Adrenal gland (tissue), 12 donors: Measurements from ENCODE around the gene NXF2B. TPM values are rescaled to one million over a fixed set of nuclear protein-coding genes. Genes with fewer than 3 reads are reported as not detected.

ENCODE experiments used
- DNase-seq, 7 donors: peaks; one replicate each; pipeline ENCODE4 v3.0.0-alpha.2; 2019 to 2020
- H3K27ac ChIP-seq, 5 donors: fragments of 200-600 bp; sonication (generic) in 4 of 5; 1 replicate in 3 of 5; 2 replicates in 2 of 5; pipeline versions ENCODE4 v1.5.1 to v1.8.0; 2016 to 2020; ENCODE audit warnings: mild to moderate bottlenecking in 1 of 5
- H3K27me3 ChIP-seq: fragments of 200-600 bp; 2 replicates; pipeline ENCODE4 v1.8.0; 2021
- H3K36me3 ChIP-seq, 2 donors: fragments of 200-600 bp; replicated peaks in 1 of 2; 1 replicate in 1 of 2; 2 replicates in 1 of 2; pipeline versions ENCODE4 v1.5.1 to v1.8.0; 2018 to 2022
- H3K4me1 ChIP-seq, 2 donors: fragments of 200-600 bp; replicated peaks in 1 of 2; 1 replicate in 1 of 2; 2 replicates in 1 of 2; pipeline versions ENCODE4 v1.5.1 to v1.8.0; 2018 to 2021
- H3K4me3 ChIP-seq, 4 donors: fragments of 200-600 bp; sonication (generic) in 3 of 4; one replicate each; pipeline ENCODE4 v1.5.1; 2016 to 2018
- H3K9me3 ChIP-seq, 3 donors: fragments of 200-600 bp; sonication (generic) in 1 of 3; replicated peaks in 1 of 3; 1 replicate in 2 of 3; 2 replicates in 1 of 3; pipeline versions ENCODE4 v1.5.1 to v1.8.0; 2016 to 2021
- CTCF ChIP-seq, 6 experiments: fragments of 450-650 bp in 4 of 6; fragments of 200-600 bp in 2 of 6; sonication (generic) in 1 of 6; IDR thresholded peaks; 1 replicate in 5 of 6; 2 replicates in 1 of 6; pipeline versions ENCODE4 v1.5.1 to v1.8.0; 2016 to 2021; ENCODE audit warnings: antibody characterized with exemption in 6 of 6, mild to moderate bottlenecking in 2 of 6, moderate library complexity in 1 of 6
- POLR2A ChIP-seq, 2 donors: fragments of 450-650 bp; IDR thresholded peaks; one replicate each; pipeline ENCODE4 v1.6.1; 2017; ENCODE audit warnings: antibody characterized with exemption in 2 of 2, mild to moderate bottlenecking in 2 of 2, moderate library complexity in 1 of 2
- WGBS, 4 donors: extraction: QIAGEN DNeasy Blood & Tissue Kit in 2 of 4; methylation state at CpG; one replicate each; pipeline versions ENCODE4 v1.1.5 to v1.1.7; 2013 to 2017; 5-methylcytosine and 5-hydroxymethylcytosine counted together
- intact Hi-C, 2 donors: fragments of 100-400 bp; cut with DNase I; formaldehyde crosslinking; loops; one replicate each; pipeline versions ENCODE4 v1.14.1 to v1.15.0; 2022 to 2023
- polyA plus RNA-seq, 3 donors: library from polyadenylated mRNA; stranded (reverse); fragments of 200-250 nt in 2 of 3; fragments of 350-450 nt in 1 of 3; fragmentation: Illumina TruSeq in 1 of 3; extraction: RNeasy Lipid Tissue Mini Kit (QIAGEN cat#74804) in 1 of 3; gene quantifications; one replicate each; pipeline ENCODE4 v1.2.3, GENCODE V29; 2013 to 2014
- total RNA-seq, 9 donors: library from RNA; depleted of rRNA in 4 of 9; stranded (reverse); fragments of >200 nt in 4 of 9; fragments of 120-200 nt in 1 of 9; fragmentation: NEBNext Ultra II Directional in 1 of 9; extraction: Animal tissue kit (Norgen Biotek cat#: 25700) in 1 of 9; gene quantifications; one replicate each; pipeline versions ENCODE4 v1.1.0 to v1.2.4, GENCODE V29; 2013 to 2023
- donor health status: healthy with polysubstance abuse.
- donor health status: Bipolar disorder and iron deficiency.
- donor health status: DM: yes; HTN: yes; CAD: no.
- donor health status: DM: no; HTN: no; CAD: no.
- donor health status: DM: no; HTN: no; CAD: no.
- donor health status: DM: yes; HTN: yes; CAD: no.

The NXF2B gene
- total and polyA plus RNA-seq, 12 donors, result 0.06 to 0.34 (median 0.32) TPM; not detected in 9

GRCh38 chrX:102341867-102342266 is 97.9 kb downstream of the NXF2B start:
- DNase-seq, result no peak
- H3K4me1 ChIP-seq, result no peaks in the 10 kb centered on the region
- TF ChIP-seq CTCF (IDR thresholded peaks at IDR 0.05) (peak in 2 of 6 experiments; percentile 8 to 26), POLR2A (IDR thresholded peaks at IDR 0.05) (no peak)
- intact Hi-C loops, result no loop called here
- no peaks in the 10 kb centered on the region for H3K9me3 ChIP-seq
- H3K4me3 ChIP-seq, result no peak overlapping the region
- no peak overlapping the region for H3K27ac ChIP-seq
- peaks cover 27% of the 10 kb centered on the region for H3K27me3 ChIP-seq
- no peaks in the 10 kb centered on the region for H3K36me3 ChIP-seq
- WGBS, 4 donors, result 9 to 22% (median 21%) methylated on average over 2 of the region's 2 CpGs

GRCh38 chrX:102339312-102340298 is 100.2 kb downstream of the NXF2B start:
- intact Hi-C loops, result no loop called here
- no peak overlapping the region for H3K4me3 ChIP-seq
- WGBS, 4 donors, result 57 to 80% (median 67%) methylated on average over 5 to 19 of the region's 19 CpGs
- H3K4me1 ChIP-seq, result no peaks in the 10 kb centered on the region
- no peaks in the 10 kb centered on the region for H3K36me3 ChIP-seq
- peaks cover 13% of the 10 kb centered on the region for H3K27me3 ChIP-seq
- DNase-seq, result peak in 2 of 7 donors; percentile 16 to 52
- H3K9me3 ChIP-seq, result no peaks in the 10 kb centered on the region
- TF ChIP-seq POLR2A (IDR thresholded peaks at IDR 0.05), result no peak
- no peak for TF ChIP-seq CTCF (IDR thresholded peaks at IDR 0.05)
- peak overlapping the region in 1 of 5 donors; percentile 20 for H3K27ac ChIP-seq

- intact Hi-C loops, result no loop called here
- TF ChIP-seq POLR2A (IDR thresholded peaks at IDR 0.05) (no peak), CTCF (IDR thresholded peaks at IDR 0.05) (no peak)
- peak in 1 of 7 donors; percentile 13 for DNase-seq
- Histone ChIP-seq H3K27ac (peak overlapping the region in 1 of 5 donors; percentile 52), H3K4me3 (no peak overlapping the region), H3K27me3 (peaks cover 13% of the 10 kb centered on the region), H3K36me3 (no peaks in the 10 kb centered on the region), H3K9me3 (no peaks in the 10 kb centered on the region), H3K4me1 (no peaks in the 10 kb centered on the region)
- 57 to 70% (median 66%) methylated on average over 4 of the region's 4 CpGs for WGBS, 4 donors
Observed at GRCh38 chrX:102338162-102338561, 101.6 kb downstream of the NXF2B start.

Other genes with a start within 250 kb of the NXF2B start
- under 1 TPM in 1 of 9 donors, not detected in 8; 0.40 TPM for gene TCP11X1, start 224.7 kb downstream of the NXF2B start, total RNA-seq
- not detected for gene TCP11X1, start 224.7 kb downstream of the NXF2B start, polyA plus RNA-seq
- not detected for gene NXF2, start 192.8 kb downstream of the NXF2B start, total RNA-seq
- gene NXF2, start 192.8 kb downstream of the NXF2B start, polyA plus RNA-seq, result under 1 TPM in 2 of 3 donors, not detected in 1; 0.24 to 0.32 TPM
- gene TCP11X2, start 31.8 kb upstream of the NXF2B start, total RNA-seq, result under 1 TPM in 1 of 9 donors, not detected in 8; 0.28 TPM
- under 1 TPM in 1 of 3 donors, not detected in 2; 0.37 TPM for gene TCP11X2, start 31.8 kb upstream of the NXF2B start, polyA plus RNA-seq
- gene TMSB15A, start 76.7 kb upstream of the NXF2B start, total RNA-seq, result 10 to 100 TPM in 1 of 9 donors, 1 to 10 TPM in 4, under 1 TPM in 1, not detected in 3; 0.69 to 12.6 (median 1.7) TPM
- 1 to 10 TPM in 1 of 3 donors, under 1 TPM in 2; 0.27 to 2.5 (median 0.64) TPM for gene TMSB15A, start 76.7 kb upstream of the NXF2B start, polyA plus RNA-seq
- 10 to 100 TPM in 7 of 9 donors, 1 to 10 TPM in 2; 8.9 to 24.5 (median 14.4) TPM for gene ARMCX5, start 159.5 kb upstream of the NXF2B start, total RNA-seq
- gene ARMCX5, start 159.5 kb upstream of the NXF2B start, polyA plus RNA-seq, result 10 to 100 TPM in 1 of 3 donors, 1 to 10 TPM in 2; 6.4 to 21.6 (median 7.0) TPM
- 10 to 100 TPM in 8 of 9 donors, 1 to 10 TPM in 1; 3.7 to 46.7 (median 14.8) TPM for gene GPRASP1, start 211.5 kb upstream of the NXF2B start, total RNA-seq
- 10 to 100 TPM; 15.0 to 30.2 (median 27.3) TPM for gene GPRASP1, start 211.5 kb upstream of the NXF2B start, polyA plus RNA-seq